IMR-90 (cell line): Measurements from ENCODE around the gene BBIP1. TPM values are rescaled to one million over a fixed set of nuclear protein-coding genes. Genes with fewer than 3 reads are reported as not detected.

Source experiments
- ATAC-seq: fragments of 200-7000 bp; cut with Tn5 transposase; 2 replicates; pipeline ENCODE4 v1.9.1; 2020; ENCODE audit warnings: low read depth, mild to moderate bottlenecking, moderate library complexity
- BruUV-seq: library from RNA; stranded (reverse); fragments of 400-500 nt; replicated peaks from 2 replicates; lab custom pipeline; 2021; lab: Mats Ljungman, UMichigan
- CTCF ChIA-PET: fragments of 300-600 bp; formaldehyde crosslinking; extraction: SDS; loops from one replicate; lab custom pipeline; 2021; ENCODE audit warnings: antibody characterized with exemption; lab: Yijun Ruan, JAX
- POLR2A ChIA-PET: fragments of 300-600 bp; sonication (Branson Sonifier 250); formaldehyde crosslinking; loops from one replicate; lab custom pipeline; 2022; ENCODE audit warnings: antibody characterized with exemption; ENCODE audit not compliant: unreplicated experiment; lab: Charles Lee
- DNase-seq: peaks from one replicate; pipeline ENCODE4 v3.0.0; 2013
- H2AFZ ChIP-seq: replicated peaks from 2 replicates; pipeline ENCODE3; 2013; ENCODE audit warnings: low read length, mild to moderate bottlenecking; ENCODE audit not compliant: poor library complexity
- H2AK5ac ChIP-seq: 2 replicates; pipeline ENCODE4 v1.6.1; 2013; ENCODE audit warnings: low read depth, low read length, inconsistent platforms
- H2AK9ac ChIP-seq: replicated peaks from 2 replicates; pipeline ENCODE3; 2013; ENCODE audit warnings: mild to moderate bottlenecking, low read depth, low read length, moderate library complexity; ENCODE audit not compliant: poor library complexity
- H2BK120ac ChIP-seq: 2 replicates; pipeline ENCODE4 v1.6.1; 2013; ENCODE audit warnings: low read depth, low read length, inconsistent platforms
- H2BK15ac ChIP-seq: 3 replicates; pipeline ENCODE4 v1.6.1; 2013; ENCODE audit warnings: low read depth, low read length, inconsistent platforms
- H2BK20ac ChIP-seq: 2 replicates; pipeline ENCODE4 v1.6.1; 2013; ENCODE audit warnings: low read depth, mild to moderate bottlenecking, inconsistent platforms, low read length, moderate library complexity
- H2BK5ac ChIP-seq: 2 replicates; pipeline ENCODE4 v1.6.1; 2013; ENCODE audit warnings: mild to moderate bottlenecking, low read depth, low read length, inconsistent platforms; ENCODE audit not compliant: poor library complexity, severe bottlenecking
- H3K14ac ChIP-seq: replicated peaks from 2 replicates; pipeline ENCODE4 v1.6.1; 2013; ENCODE audit warnings: low read depth, low read length, inconsistent platforms
- H3K18ac ChIP-seq: 2 replicates; pipeline ENCODE4 v1.6.1; 2013; ENCODE audit warnings: low read depth, low read length, control low read depth
- H3K23ac ChIP-seq: 2 replicates; pipeline ENCODE4 v1.6.1; 2013; ENCODE audit warnings: low read depth, low read length, inconsistent platforms
- H3K27ac ChIP-seq: 2 replicates; pipeline ENCODE4 v1.5.1; 2013; ENCODE audit warnings: mild to moderate bottlenecking, control low read depth, low read length; ENCODE audit not compliant: insufficient read depth
- H3K27me3 ChIP-seq: 2 replicates; pipeline ENCODE4 v1.6.1; 2013; ENCODE audit warnings: low read length; ENCODE audit not compliant: control insufficient read depth, insufficient read depth
- H3K36me3 ChIP-seq: 2 replicates; pipeline ENCODE4 v1.6.1; 2013; ENCODE audit warnings: low read length, mixed read lengths; ENCODE audit not compliant: control insufficient read depth, insufficient read depth
- H3K4ac ChIP-seq: 2 replicates; pipeline ENCODE4 v1.6.1; 2013; ENCODE audit warnings: low read depth, low read length, inconsistent platforms
- H3K4me1 ChIP-seq: 2 replicates; pipeline ENCODE4 v1.6.1; 2013; ENCODE audit warnings: low read length, mixed read lengths; ENCODE audit not compliant: control insufficient read depth, insufficient read depth
- H3K4me2 ChIP-seq: 2 replicates; pipeline ENCODE4 v1.6.1; 2013; ENCODE audit warnings: low read depth, mild to moderate bottlenecking, control low read depth, low read length, moderate library complexity
- H3K4me3 ChIP-seq: 2 replicates; pipeline ENCODE4 v1.5.1; 2013; ENCODE audit warnings: low read depth, mild to moderate bottlenecking, control low read depth, low read length, moderate library complexity; ENCODE audit not compliant: insufficient read depth
- H3K56ac ChIP-seq: 2 replicates; pipeline ENCODE4 v1.6.1; 2013; ENCODE audit warnings: low read length, inconsistent platforms; ENCODE audit not compliant: insufficient read depth; ENCODE audit errors: extremely low read depth
- H3K79me1 ChIP-seq, 2 experiments: 2 replicates each; pipeline ENCODE4 v1.6.1; 2013; ENCODE audit warnings: low read length in 2 of 2, inconsistent platforms in 1 of 2, low read depth in 1 of 2
- H3K9ac ChIP-seq: 2 replicates; pipeline ENCODE4 v1.6.1; 2013; ENCODE audit warnings: low read depth, low read length, control low read depth
- H3K9me1 ChIP-seq: 2 replicates; pipeline ENCODE4 v1.6.1; 2013; ENCODE audit warnings: low read length, inconsistent platforms; ENCODE audit not compliant: insufficient read depth
- H3K9me3 ChIP-seq: 2 replicates; pipeline ENCODE4 v1.6.1; 2013; ENCODE audit warnings: low read length; ENCODE audit not compliant: control insufficient read depth, insufficient read depth
- H4K20me1 ChIP-seq: 2 replicates; pipeline ENCODE4 v1.6.1; 2013; ENCODE audit warnings: low read length, inconsistent platforms; ENCODE audit not compliant: insufficient read depth
- H4K5ac ChIP-seq: 2 replicates; pipeline ENCODE4 v1.6.1; 2013; ENCODE audit warnings: mild to moderate bottlenecking, low read depth, low read length, control low read depth
- H4K8ac ChIP-seq, 2 experiments: 2 replicates each; pipeline ENCODE4 v1.6.1; 2013; ENCODE audit warnings: low read depth in 2 of 2, low read length in 2 of 2, control low read depth in 1 of 2, inconsistent platforms in 1 of 2
- H4K91ac ChIP-seq: 2 replicates; pipeline ENCODE4 v1.6.1; 2013; ENCODE audit warnings: low read depth, low read length, inconsistent platforms; ENCODE audit not compliant: insufficient read depth
- CEBPB ChIP-seq: IDR thresholded peaks from 2 replicates; pipeline ENCODE4 v1.6.1; 2012; ENCODE audit warnings: low read depth, low read length, improper control_type of control experiment
- CHD1 ChIP-seq: IDR thresholded peaks from 2 replicates; pipeline ENCODE4 v1.6.1; 2012; ENCODE audit warnings: low read depth, low read length, improper control_type of control experiment
- POLR2A ChIP-seq: IDR thresholded peaks from 2 replicates; pipeline ENCODE4 v1.6.1; 2012; ENCODE audit warnings: mild to moderate bottlenecking, low read depth, low read length
- WGBS, 2 experiments: methylation state at CpG; one replicate each; pipeline versions ENCODE4 v1.1.5 to v1.1.7; 2013; ENCODE audit warnings: missing lambda C conversion rate in 2 of 2; ENCODE audit not compliant: insufficient read length in 1 of 2; ENCODE audit errors: extremely low coverage in 2 of 2; 5-methylcytosine and 5-hydroxymethylcytosine counted together
- dilution Hi-C: fragments of 300-500 bp; cut with HindIII; formaldehyde crosslinking; loops from one replicate; pipeline ENCODE4 v1.14.3; 2018; ENCODE audit warnings: low sequenced_read_pairs; ENCODE audit not compliant: unreplicated experiment
- in situ Hi-C: fragments of 300-500 bp; cut with MboI; formaldehyde crosslinking; loops from 3 replicates; pipeline ENCODE4 v1.14.3; 2019; ENCODE audit warnings: low sequenced_read_pairs, inconsistent platforms, mixed read lengths
- intact Hi-C: fragments of 100-400 bp; cut with micrococcal nuclease; formaldehyde crosslinking; loops from 2 replicates; pipeline ENCODE4 v1.10.0; 2022
- polyA plus RNA-seq, 3 experiments: library from polyadenylated mRNA; depleted of rRNA; stranded (reverse); fragments of >200 nt; gene quantifications; 2 replicates each; pipeline ENCODE4 v1.2.3, GENCODE V29; 2012; ENCODE audit warnings: low replicate concordance in 1 of 3
- total RNA-seq: library from RNA; depleted of rRNA; stranded (reverse); fragments of >200 nt; gene quantifications from 2 replicates; pipeline ENCODE4 v1.2.3, GENCODE V29; 2012

Gene BBIP1
- total and polyA plus RNA-seq, 2 of the 4 experiments (the other 2 are of a cell fraction) = 17.4 to 19.9 TPM

DNA sequence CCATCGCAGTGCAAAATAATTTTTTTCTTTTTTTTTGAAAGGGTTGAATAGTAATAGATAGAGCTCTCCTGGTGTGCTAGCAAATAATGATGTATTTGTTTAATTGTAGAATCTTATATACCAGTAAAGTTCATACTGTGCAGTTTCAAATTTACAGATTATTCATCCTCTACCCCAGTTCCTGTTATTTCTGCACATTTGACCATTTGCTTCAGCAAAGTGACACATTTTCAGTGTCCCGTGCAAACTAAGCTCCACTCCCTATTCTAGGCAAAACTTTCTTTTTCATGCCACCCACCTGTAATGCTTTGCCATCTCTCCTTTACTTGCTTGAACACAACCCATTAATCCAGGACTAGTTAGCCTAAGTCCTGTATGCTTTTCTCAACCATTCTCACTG lies 43.5 kb upstream of the BBIP1 start:
- peaks cover 43 to 53% of the 10 kb centered on the region in 2 experiments for H3K79me1 ChIP-seq
- no peak overlapping the region for H3K9ac ChIP-seq
- ChIA-PET CTCF (no interaction called here), POLR2A (no interaction called here)
- H3K23ac ChIP-seq = no peak overlapping the region
- in situ Hi-C loops = no loop called here
- BruUV-seq = no TSS peak
- ATAC-seq (no peak), DNase-seq (no peak)
- H3K14ac ChIP-seq = no peak overlapping the region
- intact Hi-C loops = no loop called here
- H3K4me1 ChIP-seq = no peaks in the 10 kb centered on the region; the same call in 1 of the 2 replicates
- H3K9me3 ChIP-seq = no peaks in the 10 kb centered on the region
- no peak overlapping the region for H4K91ac ChIP-seq
- no peaks in the 10 kb centered on the region for H3K9me1 ChIP-seq
- TF ChIP-seq POLR2A = no peak
- TF ChIP-seq CHD1 = no peak
- TF ChIP-seq CEBPB = no peak
- H4K5ac ChIP-seq = no peak overlapping the region
- WGBS, 2 experiments = 86% methylated on average over 1 of the region's 2 CpGs; no CpG with 5 or more reads in 1 of the 2 experiments
- H2BK15ac ChIP-seq = no peak overlapping the region
- no peak overlapping the region for H2BK5ac ChIP-seq
- peaks cover 28% of the 10 kb centered on the region; the same call in 1 of the 2 replicates for H4K20me1 ChIP-seq
- no peak overlapping the region for H2AFZ ChIP-seq
- no peak overlapping the region for H3K27ac ChIP-seq
- dilution Hi-C loops = no loop called here
- no peaks in the 10 kb centered on the region for H3K27me3 ChIP-seq
- H2BK120ac ChIP-seq = no peak overlapping the region
- H2AK5ac ChIP-seq = no peak overlapping the region
- H2AK9ac ChIP-seq = no peak overlapping the region
- H3K36me3 ChIP-seq = no peaks in the 10 kb centered on the region
- H3K56ac ChIP-seq = no peak overlapping the region
- no peak overlapping the region for H3K4me2 ChIP-seq
- H4K8ac ChIP-seq = no peak overlapping the region
- no peak overlapping the region for H3K4ac ChIP-seq
- H3K18ac ChIP-seq = no peak overlapping the region
- H2BK20ac ChIP-seq = no peak overlapping the region
- no peak overlapping the region for H3K4me3 ChIP-seq
